ENCODE results near the gene ZNF740. TPM values are rescaled to one million over a fixed set of nuclear protein-coding genes. Genes with fewer than 3 reads are reported as not detected.

ZNF740 gene, protein sequence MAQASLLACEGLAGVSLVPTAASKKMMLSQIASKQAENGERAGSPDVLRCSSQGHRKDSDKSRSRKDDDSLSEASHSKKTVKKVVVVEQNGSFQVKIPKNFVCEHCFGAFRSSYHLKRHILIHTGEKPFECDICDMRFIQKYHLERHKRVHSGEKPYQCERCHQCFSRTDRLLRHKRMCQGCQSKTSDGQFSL
- total RNA-seq (58.3 TPM), polyA plus RNA-seq (ENCODE audit: insufficient read depth, low read depth, low replicate concordance) (11.1 TPM)
- long read RNA-seq, donor 1, full-length matches to known transcripts: 3 of 3 reads
- long read RNA-seq, donor 1, partial matches to known transcripts: 0 of 3 reads
- long read RNA-seq, donor 1, other reads (novel, unspliced or antisense): 0 of 3 reads
- long read RNA-seq, donor 2, full-length matches to known transcripts: 3 of 3 reads
- long read RNA-seq, donor 2, partial matches to known transcripts: 0 of 3 reads
- long read RNA-seq, donor 2, other reads (novel, unspliced or antisense): 0 of 3 reads
- long read RNA-seq, donor 3: 0 reads
- long read RNA-seq, donor 4, full-length matches to known transcripts: 2 of 2 reads
- long read RNA-seq, donor 4, partial matches to known transcripts: 0 of 2 reads
- long read RNA-seq, donor 4, other reads (novel, unspliced or antisense): 0 of 2 reads
- long read RNA-seq, donor 5: 0 reads
- long read RNA-seq, donor 6: 0 reads
- long read RNA-seq, donor 7, full-length matches to known transcripts: 1 of 6 reads
- long read RNA-seq, donor 7, partial matches to known transcripts: 0 of 6 reads
- long read RNA-seq, donor 7, other reads (novel, unspliced or antisense): 5 of 6 reads
- long read RNA-seq, donor 8, full-length matches to known transcripts: 1 of 1 reads
- long read RNA-seq, donor 8, partial matches to known transcripts: 0 of 1 reads
- long read RNA-seq, donor 8, other reads (novel, unspliced or antisense): 0 of 1 reads
- long read RNA-seq, donor 9, full-length matches to known transcripts: 1 of 1 reads
- long read RNA-seq, donor 9, partial matches to known transcripts: 0 of 1 reads
- long read RNA-seq, donor 9, other reads (novel, unspliced or antisense): 0 of 1 reads
- long read RNA-seq, donor 10, full-length matches to known transcripts: 1 of 1 reads
- long read RNA-seq, donor 10, partial matches to known transcripts: 0 of 1 reads
- long read RNA-seq, donor 10, other reads (novel, unspliced or antisense): 0 of 1 reads

DNA sequence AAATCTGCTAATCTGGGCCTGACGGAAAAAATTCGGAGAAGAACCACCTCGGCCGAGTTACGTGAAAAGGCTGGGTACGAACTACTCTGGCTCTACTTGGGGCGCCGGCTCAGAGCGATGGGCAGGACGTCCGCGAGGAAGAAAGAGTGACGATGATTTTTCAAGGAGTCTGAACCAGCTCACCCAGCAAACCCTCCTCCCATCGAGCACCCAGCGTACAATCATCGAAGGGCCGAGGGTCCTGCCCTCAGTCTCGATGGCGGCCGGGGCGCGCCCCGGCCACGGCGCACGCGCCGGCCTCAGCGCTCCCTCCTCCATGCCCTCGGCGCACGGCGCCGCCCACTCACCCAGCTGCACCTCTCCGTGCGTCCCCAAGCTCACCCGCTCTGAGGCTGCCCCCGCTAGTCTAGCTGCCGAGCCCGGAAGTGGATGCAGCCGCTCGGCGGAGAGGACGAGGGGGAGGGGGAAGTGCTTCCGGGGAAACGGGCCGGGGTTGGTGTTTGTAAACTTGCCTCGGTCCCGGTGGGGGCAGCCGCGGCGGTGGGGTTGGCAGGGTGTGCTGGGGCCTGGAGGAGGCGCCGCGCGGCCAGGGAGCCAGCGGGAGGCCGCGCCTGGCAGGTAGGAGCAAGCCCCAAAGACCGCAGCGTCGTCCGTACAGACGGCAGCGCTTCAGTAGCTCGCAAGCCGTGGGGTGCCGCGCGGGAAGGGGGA is at the start of gene ZNF740, which contains the start of gene CSAD:
ZNF740 (plus strand) TSS at position 503 of the 711 bp plus-strand sequence. CDS start 1,262 bp downstream, outside the sequence.
CSAD (minus strand) TSS at position 706 of the 711 bp plus-strand sequence. CDS start 7,455 bp downstream, outside the sequence.
- H3K36me3 ChIP-seq (ENCODE audit: control insufficient read depth in 2 of 3, insufficient read depth in 3 of 3, low read length in 3 of 3): peaks cover 14 to 31% (median 14%) of the 10 kb centered on the region in 3 donors
- H3K9me3 ChIP-seq (ENCODE audit: control insufficient read depth in 2 of 3, insufficient read depth in 1 of 3, low read length in 3 of 3): no peaks in the 10 kb centered on the region
- no peak for TF ChIP-seq CTCF (IDR thresholded peaks at IDR 0.05; ENCODE audit: borderline replicate concordance, extremely low read depth, insufficient read depth)
- peak within 1 kb of the TSS; percentile 71 to 85 (median 72) for H3K4me3 ChIP-seq (ENCODE audit: low read length in 3 of 3)
- FAIRE-seq (no peak), DNase-seq (peak; percentile 99 to 100 (median 99))
- intact Hi-C loops (cut with DNase I): no loop called here
- H3K9ac ChIP-seq (ENCODE audit: low read length in 3 of 3): peak within 1 kb of the TSS; percentile 35 to 91 (median 66)
- peaks cover 11 to 29% (median 26%) of the 10 kb centered on the region in 3 donors for H3K4me1 ChIP-seq (ENCODE audit: control insufficient read depth in 2 of 3, insufficient read depth in 2 of 3, low read depth in 1 of 3, low read length in 3 of 3)
- H3K27me3 ChIP-seq (ENCODE audit: control insufficient read depth, insufficient read depth, low read length): no peaks in the 10 kb centered on the region
- H3K27ac ChIP-seq (ENCODE audit: low read depth in 2 of 2, low read length in 2 of 2): peak within 1 kb of the TSS; percentile 92 to 94

GRCh38 chr12:53131844-53132243 is 48.7 kb upstream of the ZNF740 start:
- Histone ChIP-seq H3K9me3 (ENCODE audit: control insufficient read depth in 2 of 3, insufficient read depth in 1 of 3, low read length in 3 of 3) (no peaks in the 10 kb centered on the region), H3K4me1 (ENCODE audit: control insufficient read depth in 2 of 3, insufficient read depth in 2 of 3, low read depth in 1 of 3, low read length in 3 of 3) (no peaks in the 10 kb centered on the region), H3K27ac (ENCODE audit: low read depth in 2 of 2, low read length in 2 of 2) (no peak overlapping the region), H3K4me3 (ENCODE audit: low read length in 3 of 3) (no peak overlapping the region), H3K9ac (ENCODE audit: low read length in 3 of 3) (no peak overlapping the region), H3K36me3 (ENCODE audit: control insufficient read depth in 2 of 3, insufficient read depth in 3 of 3, low read length in 3 of 3) (no peaks in the 10 kb centered on the region), H3K27me3 (ENCODE audit: control insufficient read depth, insufficient read depth, low read length) (no peaks in the 10 kb centered on the region)
- DNase-seq (no peak), FAIRE-seq (no peak)
- intact Hi-C loops (cut with DNase I): no loop called here
- TF ChIP-seq CTCF (IDR thresholded peaks at IDR 0.05; ENCODE audit: borderline replicate concordance, extremely low read depth, insufficient read depth): no peak

DNA sequence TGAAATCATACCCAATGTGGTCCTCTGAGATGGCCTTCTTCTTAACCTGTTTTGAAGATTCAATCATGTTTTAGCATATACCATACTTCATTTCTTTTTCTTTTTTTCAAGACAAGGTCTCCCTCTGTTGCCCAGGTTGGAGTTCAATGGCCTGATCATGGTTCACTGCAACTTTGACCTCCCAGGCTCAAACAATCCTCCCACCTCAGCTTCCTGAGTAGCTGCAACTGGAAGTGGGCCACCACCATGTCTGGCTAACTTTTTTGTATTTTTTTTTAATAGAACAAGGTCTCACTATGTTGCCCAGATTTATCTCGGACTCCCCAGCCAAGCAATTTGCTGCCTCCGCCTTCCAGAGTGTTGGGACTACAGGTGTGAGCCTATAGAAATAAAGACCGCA is 46.8 kb upstream of the ZNF740 start:
- Histone ChIP-seq H3K36me3 (ENCODE audit: control insufficient read depth in 2 of 3, insufficient read depth in 3 of 3, low read length in 3 of 3) (no peaks in the 10 kb centered on the region), H3K4me1 (ENCODE audit: control insufficient read depth in 2 of 3, insufficient read depth in 2 of 3, low read depth in 1 of 3, low read length in 3 of 3) (no peaks in the 10 kb centered on the region), H3K4me3 (ENCODE audit: low read length in 3 of 3) (no peak overlapping the region), H3K9me3 (ENCODE audit: control insufficient read depth in 2 of 3, insufficient read depth in 1 of 3, low read length in 3 of 3) (no peaks in the 10 kb centered on the region), H3K27me3 (ENCODE audit: control insufficient read depth, insufficient read depth, low read length) (no peaks in the 10 kb centered on the region), H3K9ac (ENCODE audit: low read length in 3 of 3) (no peak overlapping the region), H3K27ac (ENCODE audit: low read depth in 2 of 2, low read length in 2 of 2) (no peak overlapping the region)
- no peak for TF ChIP-seq CTCF (IDR thresholded peaks at IDR 0.05; ENCODE audit: borderline replicate concordance, extremely low read depth, insufficient read depth)
- intact Hi-C loops (cut with DNase I): no loop called here
- no peak for DNase-seq
- FAIRE-seq: no peak
